ENCODE measurements around the gene CDC42BPB.

GRCh38 chr14:103100281-103101121, 43.2 kb upstream of the CDC42BPB start:
- no peak for TF ChIP-seq CTCF (optimal IDR thresholded peaks at IDR 0.05 in 1 of 3, IDR thresholded peaks at IDR 0.05 in 1 of 3, conservative IDR thresholded peaks at IDR 0.05 in 1 of 3; ENCODE audit: extremely low read depth in 1 of 3, insufficient read depth in 2 of 3, low read length in 3 of 3)
- TF ChIP-seq EZH2 (IDR thresholded peaks at IDR 0.05; ENCODE audit: low read length): no peak
